DND-41 (cell line): Measurements from ENCODE around the gene RASGRP3.

ENCODE experiments used
- ATAC-seq: fragments of 200-7000 bp; cut with Tn5 transposase; 3 replicates; pipeline ENCODE4 v1.9.1; 2021; ENCODE audit warnings: low read depth; ENCODE audit not compliant: insufficient read depth
- DNase-seq: peaks from one replicate; pipeline ENCODE4 v3.0.0-alpha.2; 2020
- H2AFZ ChIP-seq: 2 replicates; pipeline ENCODE4 v1.6.0; 2012; ENCODE audit warnings: low read depth, low read length
- H3K27ac ChIP-seq: 2 replicates; pipeline ENCODE4 v1.5.1; 2012; ENCODE audit warnings: low read length, inconsistent platforms
- H3K27me3 ChIP-seq: fragments of 200-600 bp; sonication (generic); 2 replicates; pipeline ENCODE4 v1.6.0; 2012; ENCODE audit warnings: low read length, mild to moderate bottlenecking, inconsistent platforms; ENCODE audit not compliant: insufficient read depth, poor library complexity
- H3K36me3 ChIP-seq: 2 replicates; pipeline ENCODE4 v1.5.1; 2012; ENCODE audit warnings: low read length, inconsistent platforms; ENCODE audit not compliant: insufficient read depth
- H3K4me1 ChIP-seq: 2 replicates; pipeline ENCODE4 v1.5.1; 2012; ENCODE audit warnings: mild to moderate bottlenecking, low read length; ENCODE audit not compliant: insufficient read depth
- H3K4me2 ChIP-seq: 2 replicates; pipeline ENCODE4 v1.6.0; 2012; ENCODE audit warnings: mild to moderate bottlenecking, moderate library complexity, low read length, inconsistent platforms; ENCODE audit not compliant: insufficient read depth
- H3K4me3 ChIP-seq, 2 experiments: fragments of 200-600 bp in 1 of 2; shearing (Covaris generic) in 1 of 2; 2 replicates each; pipeline ENCODE4 v1.5.1; 2012 to 2016; ENCODE audit warnings: inconsistent platforms in 2 of 2, low read length in 2 of 2, mild to moderate bottlenecking in 2 of 2, low read depth in 1 of 2, moderate library complexity in 1 of 2
- H3K79me2 ChIP-seq: 2 replicates; pipeline ENCODE4 v1.6.0; 2012; ENCODE audit warnings: low read length, inconsistent platforms; ENCODE audit not compliant: insufficient read depth
- H3K9ac ChIP-seq: 2 replicates; pipeline ENCODE4 v1.6.0; 2012; ENCODE audit warnings: low read depth, mild to moderate bottlenecking, inconsistent platforms, low read length, moderate library complexity
- H3K9me3 ChIP-seq: 2 replicates; pipeline ENCODE4 v1.5.1; 2012; ENCODE audit warnings: low read length, moderate library complexity, mild to moderate bottlenecking, inconsistent platforms; ENCODE audit not compliant: insufficient read depth, severe bottlenecking
- H4K20me1 ChIP-seq: 2 replicates; pipeline ENCODE4 v1.6.0; 2012; ENCODE audit warnings: low read length; ENCODE audit not compliant: insufficient read depth
- EZH2 ChIP-seq: IDR thresholded peaks from 3 replicates; pipeline ENCODE4 v1.6.1; 2012; ENCODE audit warnings: borderline replicate concordance, low read depth, mild to moderate bottlenecking, moderate library complexity, low read length, inconsistent platforms; ENCODE audit not compliant: severe bottlenecking
- TF ChIP-seq, protein P1 (sequence below): IDR thresholded peaks from 2 replicates; pipeline ENCODE4 v1.5.1; 2012; ENCODE audit warnings: borderline replicate concordance, low read length, moderate library complexity, mild to moderate bottlenecking; ENCODE audit not compliant: poor library complexity, severe bottlenecking; ENCODE audit errors: extremely low read depth

The RASGRP3 gene

DNA sequence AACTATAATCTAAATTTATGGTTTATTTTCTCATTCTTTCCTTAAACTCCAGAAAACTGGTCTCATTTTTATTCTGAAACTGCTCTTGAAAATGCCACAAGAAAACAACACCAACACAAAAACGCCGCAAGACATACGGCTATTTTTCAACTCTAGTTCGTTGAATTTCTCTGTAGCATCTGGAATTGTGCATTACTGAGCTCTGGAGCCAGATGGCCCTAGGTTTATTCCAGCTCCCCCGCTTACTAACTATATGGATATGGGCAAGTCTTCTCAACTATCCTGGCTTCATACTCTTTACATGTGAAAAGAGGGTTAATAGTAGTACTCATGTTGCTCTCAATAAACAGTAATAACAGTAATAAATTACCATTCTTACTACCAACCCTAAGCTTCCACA, 102.8 kb downstream of the RASGRP3 start:
- Histone ChIP-seq H3K36me3 (peaks cover 9% of the 10 kb centered on the region; the same call in 1 of the 2 replicates), H3K4me2 (no peak overlapping the region), H3K9ac (no peak overlapping the region), H3K27ac (no peak overlapping the region), H3K4me3 (no peak overlapping the region), H4K20me1 (no peaks in the 10 kb centered on the region), H3K9me3 (no peaks in the 10 kb centered on the region), H2AFZ (no peak overlapping the region), H3K79me2 (no peaks in the 10 kb centered on the region), H3K4me1 (no peaks in the 10 kb centered on the region), H3K27me3 (no peaks in the 10 kb centered on the region)
- ATAC-seq (no peak), DNase-seq (no peak)
- no peak for TF ChIP-seq EZH2
- TF ChIP-seq, protein P1, sequence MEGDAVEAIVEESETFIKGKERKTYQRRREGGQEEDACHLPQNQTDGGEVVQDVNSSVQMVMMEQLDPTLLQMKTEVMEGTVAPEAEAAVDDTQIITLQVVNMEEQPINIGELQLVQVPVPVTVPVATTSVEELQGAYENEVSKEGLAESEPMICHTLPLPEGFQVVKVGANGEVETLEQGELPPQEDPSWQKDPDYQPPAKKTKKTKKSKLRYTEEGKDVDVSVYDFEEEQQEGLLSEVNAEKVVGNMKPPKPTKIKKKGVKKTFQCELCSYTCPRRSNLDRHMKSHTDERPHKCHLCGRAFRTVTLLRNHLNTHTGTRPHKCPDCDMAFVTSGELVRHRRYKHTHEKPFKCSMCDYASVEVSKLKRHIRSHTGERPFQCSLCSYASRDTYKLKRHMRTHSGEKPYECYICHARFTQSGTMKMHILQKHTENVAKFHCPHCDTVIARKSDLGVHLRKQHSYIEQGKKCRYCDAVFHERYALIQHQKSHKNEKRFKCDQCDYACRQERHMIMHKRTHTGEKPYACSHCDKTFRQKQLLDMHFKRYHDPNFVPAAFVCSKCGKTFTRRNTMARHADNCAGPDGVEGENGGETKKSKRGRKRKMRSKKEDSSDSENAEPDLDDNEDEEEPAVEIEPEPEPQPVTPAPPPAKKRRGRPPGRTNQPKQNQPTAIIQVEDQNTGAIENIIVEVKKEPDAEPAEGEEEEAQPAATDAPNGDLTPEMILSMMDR = no peak

DNA sequence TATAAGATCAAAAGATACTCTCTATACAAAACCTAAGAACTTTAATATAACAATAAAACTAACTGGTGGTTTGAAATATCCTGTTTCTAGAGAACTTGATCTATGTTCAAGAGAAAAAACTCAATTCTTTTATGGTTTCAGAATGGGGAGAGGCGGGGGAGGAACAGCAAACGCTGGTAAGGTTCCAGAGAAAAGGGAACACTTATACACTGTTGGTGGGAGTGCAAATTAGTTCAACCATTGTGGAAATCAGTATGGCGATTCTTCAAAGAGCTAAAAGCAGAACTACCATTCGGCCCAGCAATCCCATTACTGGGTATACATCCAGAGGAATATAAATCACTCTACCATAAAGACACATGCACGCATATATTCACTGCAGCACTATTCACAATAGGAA, 105.4 kb downstream of the RASGRP3 start:
- no peak overlapping the region for H3K27ac ChIP-seq
- no peaks in the 10 kb centered on the region for H3K27me3 ChIP-seq
- no peak overlapping the region for H2AFZ ChIP-seq
- no peaks in the 10 kb centered on the region for H3K79me2 ChIP-seq
- H3K4me1 ChIP-seq = no peaks in the 10 kb centered on the region
- no peak for TF ChIP-seq EZH2
- TF ChIP-seq, protein P1 = no peak
- H3K4me2 ChIP-seq = no peak overlapping the region
- H3K36me3 ChIP-seq = peaks cover 34% of the 10 kb centered on the region
- H4K20me1 ChIP-seq = no peaks in the 10 kb centered on the region
- no peak overlapping the region for H3K9ac ChIP-seq
- DNase-seq = no peak
- no peaks in the 10 kb centered on the region for H3K9me3 ChIP-seq
- no peak overlapping the region for H3K4me3 ChIP-seq
- ATAC-seq = no peak

DNA sequence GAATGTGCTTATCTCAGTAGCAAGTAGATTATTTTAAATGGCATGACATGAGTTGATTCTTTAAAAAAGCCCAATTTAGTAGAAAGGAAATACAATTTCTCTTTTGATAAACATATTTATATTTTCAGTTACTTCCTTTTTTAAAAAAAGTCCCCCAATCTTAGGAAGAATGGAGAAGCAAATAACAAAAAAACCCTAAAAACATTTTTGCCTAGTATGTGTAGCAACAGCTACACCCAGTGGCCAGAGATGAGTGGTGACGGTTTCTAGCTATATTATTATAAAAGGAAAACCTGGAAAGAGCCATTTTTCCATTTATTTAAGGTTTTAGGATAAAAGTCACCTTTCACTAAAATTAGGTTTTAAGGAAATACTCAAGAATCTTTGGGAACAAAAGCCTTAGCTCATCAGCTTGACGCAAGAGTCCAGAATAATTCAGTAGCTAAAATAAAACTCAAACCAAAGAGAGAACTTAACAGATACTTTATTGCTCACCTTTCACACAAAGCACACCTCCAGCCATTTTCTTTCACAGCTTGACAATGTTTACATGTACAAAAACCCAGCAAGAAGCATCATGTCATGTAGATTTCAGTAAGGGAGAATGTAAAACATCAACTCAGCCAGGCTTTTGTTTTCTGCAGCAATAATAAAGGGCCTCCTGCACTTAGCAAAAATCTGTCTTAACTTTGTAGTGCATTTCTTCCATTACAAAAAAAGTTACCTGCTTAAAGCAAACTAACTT, 106.9 kb downstream of the RASGRP3 start:
- ATAC-seq = peak; percentile 63; the same call in 2 of the 3 replicates
- H3K4me2 ChIP-seq = no peak overlapping the region
- H3K79me2 ChIP-seq = no peaks in the 10 kb centered on the region
- H4K20me1 ChIP-seq = no peaks in the 10 kb centered on the region
- H2AFZ ChIP-seq = no peak overlapping the region
- peak; percentile 24 for DNase-seq
- no peaks in the 10 kb centered on the region for H3K4me1 ChIP-seq
- no peaks in the 10 kb centered on the region for H3K27me3 ChIP-seq
- no peak overlapping the region for H3K4me3 ChIP-seq
- H3K9ac ChIP-seq = no peak overlapping the region
- H3K36me3 ChIP-seq = peaks cover 48% of the 10 kb centered on the region
- no peak overlapping the region for H3K27ac ChIP-seq
- H3K9me3 ChIP-seq = no peaks in the 10 kb centered on the region
- TF ChIP-seq, protein P1 = peak; percentile 81
- no peak for TF ChIP-seq EZH2

DNA sequence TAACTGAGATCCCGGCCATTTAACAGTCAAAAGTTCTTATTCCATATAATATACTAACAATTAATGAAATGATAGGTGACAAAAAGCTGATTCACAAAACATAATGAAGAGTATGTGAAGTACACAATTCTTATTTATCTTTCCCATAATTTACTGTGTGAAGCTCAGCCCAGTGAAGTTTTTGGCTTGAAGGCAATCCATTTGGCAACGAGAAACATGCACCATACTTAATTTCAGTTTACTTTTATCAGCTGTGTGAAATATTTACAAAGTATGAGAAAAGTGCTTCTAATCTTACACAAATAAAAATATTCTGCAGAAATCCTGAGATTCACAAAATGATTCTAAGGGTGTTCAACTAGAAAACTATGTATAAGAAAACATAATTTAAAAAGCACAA, 110.3 kb downstream of the RASGRP3 start:
- Histone ChIP-seq H3K79me2 (no peaks in the 10 kb centered on the region), H3K36me3 (peaks cover 73% of the 10 kb centered on the region), H3K4me3 (no peak overlapping the region), H2AFZ (no peak overlapping the region), H3K4me1 (no peaks in the 10 kb centered on the region), H3K27me3 (no peaks in the 10 kb centered on the region), H4K20me1 (no peaks in the 10 kb centered on the region), H3K4me2 (no peak overlapping the region), H3K27ac (no peak overlapping the region), H3K9ac (no peak overlapping the region), H3K9me3 (no peaks in the 10 kb centered on the region)
- TF ChIP-seq EZH2 = no peak
- TF ChIP-seq, protein P1 = no peak
- DNase-seq (no peak), ATAC-seq (no peak)
